GM12878 (cell line): ENCODE measurements around the gene GARRE1. TPM values are rescaled to one million over a fixed set of nuclear protein-coding genes. Genes with fewer than 3 reads are reported as not detected.

Experiments used
- ATAC-seq: fragments of 200-7000 bp; cut with Tn5 transposase; 3 replicates; pipeline ENCODE4 v1.9.1; 2020; ENCODE audit warnings: mild to moderate bottlenecking, moderate library complexity
- BruUV-seq: library from RNA; stranded (reverse); fragments of 400-500 nt; replicated peaks from 2 replicates; lab custom pipeline; 2021; lab: Mats Ljungman, UMichigan
- CTCF ChIA-PET: fragments of 300-600 bp; sonication (Branson Sonifier 250); formaldehyde crosslinking; extraction: SDS; loops from one replicate; lab custom pipeline; 2021; ENCODE audit warnings: inconsistent platforms; lab: Yijun Ruan, JAX
- POLR2A ChIA-PET: fragments of 350-600 bp; formaldehyde crosslinking; extraction: SDS; loops from one replicate; lab custom pipeline; 2021; ENCODE audit warnings: inconsistent platforms; lab: Charles Lee
- RAD21 ChIA-PET: fragments of 300-600 bp; sonication (Branson Sonifier 250); formaldehyde crosslinking; loops from one replicate; lab custom pipeline; 2023; ENCODE audit warnings: antibody characterized with exemption; ENCODE audit not compliant: unreplicated experiment; lab: Charles Lee
- SMC1A ChIA-PET: fragments of 300-600 bp; sonication (Branson Sonifier 250); formaldehyde crosslinking; loops from one replicate; lab custom pipeline; 2023; ENCODE audit not compliant: unreplicated experiment, uncharacterized antibody; lab: Charles Lee
- DNase-seq: peaks from one replicate; pipeline ENCODE4 v3.0.0-alpha.2; 2011; ENCODE audit warnings: low read depth, low spot score
- FAIRE-seq: peaks from 3 replicates; lab custom pipeline; 2011; peaks lifted over from hg19 to GRCh38; lab: Jason Lieb, UNC
- H2AFZ ChIP-seq: 2 replicates; pipeline ENCODE4 v1.6.0; 2011; ENCODE audit warnings: low read depth, low read length, control low read depth; ENCODE audit not compliant: control insufficient read depth
- H3K27ac ChIP-seq: 2 replicates; pipeline ENCODE4 v1.5.1; 2011; ENCODE audit warnings: control low read depth; ENCODE audit not compliant: control insufficient read depth, insufficient read depth
- H3K27me3 ChIP-seq, 2 experiments: replicated peaks in 1 of 2; 2 replicates each; pipeline versions ENCODE4 v1.6.0 to v1.6.1; 2011; ENCODE audit warnings: low read length in 1 of 2; ENCODE audit not compliant: control insufficient read depth in 2 of 2, insufficient read depth in 2 of 2
- H3K36me3 ChIP-seq, 2 experiments: 2 replicates each; pipeline ENCODE4 v1.5.1; 2011; ENCODE audit warnings: low read length in 1 of 2; ENCODE audit not compliant: control insufficient read depth in 2 of 2, insufficient read depth in 2 of 2
- H3K4me1 ChIP-seq: 2 replicates; pipeline ENCODE4 v1.6.1; 2011; ENCODE audit warnings: mild to moderate bottlenecking, low read length, moderate library complexity, mixed read lengths; ENCODE audit not compliant: control insufficient read depth, insufficient read depth
- H3K4me2 ChIP-seq: 2 replicates; pipeline ENCODE4 v1.6.0; 2011; ENCODE audit warnings: control low read depth; ENCODE audit not compliant: control insufficient read depth, insufficient read depth
- H3K4me3 ChIP-seq: fragments of 200-600 bp; sonication (generic); 2 replicates; pipeline ENCODE4 v1.5.1; 2016
- H3K79me2 ChIP-seq: 2 replicates; pipeline ENCODE4 v1.6.0; 2011; ENCODE audit warnings: low read length; ENCODE audit not compliant: control insufficient read depth, insufficient read depth
- H3K9ac ChIP-seq: 2 replicates; pipeline ENCODE4 v1.8.0; 2011; ENCODE audit warnings: low read length, control low read depth, mixed read lengths; ENCODE audit not compliant: control insufficient read depth, insufficient read depth
- H3K9me3 ChIP-seq: replicated peaks from 3 replicates; pipeline ENCODE4 v1.5.1; 2011; ENCODE audit warnings: mild to moderate bottlenecking, low read length; ENCODE audit not compliant: control insufficient read depth, insufficient read depth
- H4K20me1 ChIP-seq: 2 replicates; pipeline ENCODE4 v1.6.0; 2011; ENCODE audit not compliant: control insufficient read depth, insufficient read depth
- ASH2L ChIP-seq: fragments of 300-600, 200-600 bp; sonication (generic); IDR thresholded peaks from 2 replicates; pipeline ENCODE4 v1.6.1; 2017; ENCODE audit warnings: low read depth, mild to moderate bottlenecking, borderline replicate concordance
- ATF7 ChIP-seq: fragments of 450-650 bp; IDR thresholded peaks from 2 replicates; pipeline ENCODE4 v1.6.1; 2016; ENCODE audit warnings: low read depth, mild to moderate bottlenecking
- BCL3 ChIP-seq: IDR thresholded peaks from 2 replicates; pipeline ENCODE4 v1.6.1; 2011; ENCODE audit warnings: borderline replicate concordance, low read depth, mild to moderate bottlenecking, moderate library complexity, low read length; ENCODE audit not compliant: insufficient read depth, poor library complexity, severe bottlenecking
- BMI1 ChIP-seq: fragments of 450-650 bp; IDR thresholded peaks from 2 replicates; pipeline ENCODE4 v1.6.1; 2016; ENCODE audit warnings: mild to moderate bottlenecking, moderate library complexity, borderline replicate concordance
- CBX3 ChIP-seq: fragments of 200-600 bp; sonication (generic); IDR thresholded peaks from 2 replicates; pipeline ENCODE4 v1.6.1; 2016; ENCODE audit warnings: low read depth, borderline replicate concordance
- E2F8 ChIP-seq: fragments of 450-650 bp; IDR thresholded peaks from 2 replicates; pipeline ENCODE4 v1.6.1; 2018; ENCODE audit warnings: mild to moderate bottlenecking, low read depth, moderate library complexity; ENCODE audit not compliant: partially characterized antibody
- ETV6 ChIP-seq, 2 experiments: fragments of 450-650 bp in 1 of 2; IDR thresholded peaks in 1 of 2; conservative IDR thresholded peaks in 1 of 2; 2 replicates each; pipeline ENCODE4 v1.6.1; 2014; ENCODE audit warnings: antibody characterized with exemption in 1 of 2, borderline replicate concordance in 1 of 2, low read depth in 1 of 2, mild to moderate bottlenecking in 1 of 2, moderate library complexity in 1 of 2
- JUND ChIP-seq: IDR thresholded peaks from 2 replicates; pipeline ENCODE4 v1.6.1; 2012; ENCODE audit warnings: low read depth, mild to moderate bottlenecking, low read length, improper control_type of control experiment, moderate library complexity
- KDM1A ChIP-seq: fragments of 200-600 bp; sonication (generic); IDR thresholded peaks from 2 replicates; pipeline ENCODE4 v1.6.1; 2016; ENCODE audit warnings: borderline replicate concordance
- MAX ChIP-seq: IDR thresholded peaks from 2 replicates; pipeline ENCODE4 v1.6.1; 2012; ENCODE audit warnings: low read depth, low read length, improper control_type of control experiment
- MYB ChIP-seq: fragments of 150-350 bp; IDR thresholded peaks from 2 replicates; pipeline ENCODE4 v1.6.1; 2014; ENCODE audit warnings: mild to moderate bottlenecking, low read depth, low read length, borderline replicate concordance
- NRF1 ChIP-seq: conservative IDR thresholded peaks from 2 replicates; pipeline ENCODE4 v1.6.1; 2011; ENCODE audit warnings: mild to moderate bottlenecking, low read depth, low read length, improper control_type of control experiment
- POLR2AphosphoS2 ChIP-seq: IDR thresholded peaks from 2 replicates; pipeline ENCODE4 v1.6.1; 2011; ENCODE audit warnings: low read depth, mild to moderate bottlenecking, low read length, improper control_type of control experiment, moderate library complexity
- RB1 ChIP-seq: fragments of 450-650 bp; formaldehyde crosslinking; IDR thresholded peaks from 2 replicates; pipeline ENCODE4 v1.6.1; 2017; ENCODE audit warnings: mild to moderate bottlenecking, borderline replicate concordance
- SIN3A ChIP-seq: IDR thresholded peaks from 2 replicates; pipeline ENCODE4 v1.6.1; 2012; ENCODE audit warnings: low read depth, low read length, improper control_type of control experiment
- SP1 ChIP-seq: IDR thresholded peaks from one replicate; pipeline ENCODE4 v1.6.1; 2011; ENCODE audit warnings: low read depth, low read length
- SRF ChIP-seq, 2 experiments: IDR thresholded peaks; 2 replicates each; pipeline ENCODE4 v1.6.1; 2011; ENCODE audit warnings: low read depth in 2 of 2, low read length in 2 of 2, mild to moderate bottlenecking in 1 of 2, moderate library complexity in 1 of 2
- WGBS: methylation state at CpG from one replicate; pipeline ENCODE4 v1.1.6; 2016; ENCODE audit warnings: low lambda C conversion rate; ENCODE audit not compliant: insufficient replicate concordance, insufficient coverage; ENCODE audit errors: missing lambda C conversion rate; 5-methylcytosine and 5-hydroxymethylcytosine counted together
- in situ Hi-C: fragments of 300-500 bp; cut with MboI; formaldehyde crosslinking; loops from 9 replicates; pipeline ENCODE4 v1.14.3; 2018; ENCODE audit warnings: mixed read lengths
- intact Hi-C: fragments of 100-400 bp; cut with micrococcal nuclease; formaldehyde crosslinking; loops from one replicate; pipeline ENCODE4 v1.14.2; 2022; ENCODE audit not compliant: unreplicated experiment
- polyA plus RNA-seq, 11 experiments: library from polyadenylated mRNA; depleted of rRNA in 4 of 11; unstranded in 6 of 11; stranded (reverse) in 5 of 11; fragments of >200 nt; fragmentation: Nextera tagmentation in 4 of 11; fragmentation: Illumina TruSeq in 1 of 11; extraction: Ambion mirVana in 4 of 11; extraction: Trizol in 1 of 11; gene quantifications; 1 replicate in 1 of 11; 2 replicates in 10 of 11; pipeline versions ENCODE4 v1.2.1 to v1.2.3, GENCODE V29; 2011 to 2016; ENCODE audit warnings: inconsistent platforms in 2 of 11, missing spikeins in 2 of 11, low read depth in 1 of 11
- total RNA-seq, 4 experiments: library from RNA; depleted of rRNA in 3 of 4; stranded (reverse); fragments of >200 nt in 3 of 4; fragmentation: Illumina TruSeq in 1 of 4; extraction: Trizol in 1 of 4; gene quantifications; 2 replicates each; pipeline versions ENCODE4 v1.2.1 to v1.2.3, GENCODE V29; 2013 to 2021
- TF ChIP-seq, protein P1 (sequence below): fragments of 450-650 bp; IDR thresholded peaks from 2 replicates; pipeline ENCODE4 v1.6.1; 2014; ENCODE audit warnings: mild to moderate bottlenecking

Gene GARRE1
- total and polyA plus RNA-seq, 10 of the 15 experiments (the other 5 are each of a cell fraction or from before 2014, with no cell fraction given): 1.1 to 9.4 (median 5.1) TPM

- ATAC-seq: no peak
- 98% methylated on average over 2 of the region's 2 CpGs for WGBS
- RAD21 ChIA-PET: no interaction called here
- in situ Hi-C loops (no loop called here), intact Hi-C loops (no loop called here)
- SMC1A ChIA-PET: interaction anchor here (2.4 kb wide), 1 partner anchor 19 kb away, joined by 6 read pairs; no protein-coding TSS in a partner anchor
- H3K36me3 ChIP-seq: peaks cover 1 to 22% of the 10 kb centered on the region in 2 experiments
- H3K27me3 ChIP-seq: no peaks in the 10 kb centered on the region
- no peaks in the 10 kb centered on the region for H3K9me3 ChIP-seq
- no peaks in the 10 kb centered on the region; the same call in 1 of the 2 replicates for H3K79me2 ChIP-seq
- CTCF ChIA-PET: interaction anchor here (1.0 kb wide), 1 partner anchor 18 kb away, joined by 3 read pairs; no protein-coding TSS in a partner anchor
- no peak overlapping the region for H3K9ac ChIP-seq
- H2AFZ ChIP-seq: no peak overlapping the region
- POLR2A ChIA-PET: no interaction called here
- no peak overlapping the region for H3K27ac ChIP-seq
- TF ChIP-seq BMI1: no peak
- TF ChIP-seq SP1: no peak
- TF ChIP-seq RB1: no peak
- no peak for TF ChIP-seq SIN3A
- no peak for TF ChIP-seq ETV6 (conservative IDR thresholded peaks at IDR 0.05 in 1 of 2, IDR thresholded peaks at IDR 0.05 in 1 of 2; ENCODE audit: borderline replicate concordance in 1 of 2, low read depth in 1 of 2)
- TF ChIP-seq ATF7: no peak
- TF ChIP-seq NRF1: no peak
- TF ChIP-seq CBX3: no peak
- TF ChIP-seq, protein P1, sequence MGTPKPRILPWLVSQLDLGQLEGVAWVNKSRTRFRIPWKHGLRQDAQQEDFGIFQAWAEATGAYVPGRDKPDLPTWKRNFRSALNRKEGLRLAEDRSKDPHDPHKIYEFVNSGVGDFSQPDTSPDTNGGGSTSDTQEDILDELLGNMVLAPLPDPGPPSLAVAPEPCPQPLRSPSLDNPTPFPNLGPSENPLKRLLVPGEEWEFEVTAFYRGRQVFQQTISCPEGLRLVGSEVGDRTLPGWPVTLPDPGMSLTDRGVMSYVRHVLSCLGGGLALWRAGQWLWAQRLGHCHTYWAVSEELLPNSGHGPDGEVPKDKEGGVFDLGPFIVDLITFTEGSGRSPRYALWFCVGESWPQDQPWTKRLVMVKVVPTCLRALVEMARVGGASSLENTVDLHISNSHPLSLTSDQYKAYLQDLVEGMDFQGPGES: no peak
- no peak for TF ChIP-seq POLR2AphosphoS2
- TF ChIP-seq E2F8: no peak
- TF ChIP-seq BCL3: no peak
- TF ChIP-seq MYB: no peak
- no peak for TF ChIP-seq ASH2L
- TF ChIP-seq JUND: no peak
- TF ChIP-seq MAX: no peak
- no peak for TF ChIP-seq SRF (IDR thresholded peaks at IDR 0.05; ENCODE audit: low read depth in 2 of 2, low read length in 2 of 2)
- no peak for TF ChIP-seq KDM1A
- no peak overlapping the region for H3K4me3 ChIP-seq
- H3K4me1 ChIP-seq: peaks cover 4% of the 10 kb centered on the region
- BruUV-seq: no TSS peak
- no peak for FAIRE-seq
- DNase-seq: no peak
- H3K4me2 ChIP-seq: no peak overlapping the region
- no peaks in the 10 kb centered on the region for H4K20me1 ChIP-seq
Observed at GRCh38 chr19:34213283-34213682, 41.1 kb upstream of the GARRE1 start.
